Stomach (tissue), 4 donors: ENCODE data around the gene SMYD3.

Source experiments
- EP300 ChIP-seq: sonication (generic); formaldehyde crosslinking; IDR thresholded peaks from one replicate; pipeline ENCODE4 v1.6.1; 2017; ENCODE audit warnings: antibody characterized with exemption
- POLR2A ChIP-seq, 4 donors: fragments of 450-650 bp; IDR thresholded peaks; one replicate each; pipeline ENCODE4 v1.6.1; 2016; ENCODE audit warnings: antibody characterized with exemption in 4 of 4, control low read depth in 2 of 4, mild to moderate bottlenecking in 1 of 4, moderate library complexity in 1 of 4
- TF ChIP-seq, protein P1 (sequence below), 7 experiments: fragments of 450-650 bp in 4 of 7; fragments of 200-600 bp in 3 of 7; sonication (generic) in 3 of 7; IDR thresholded peaks; one replicate each; pipeline ENCODE4 v1.5.1; 2016 to 2019; ENCODE audit warnings: antibody characterized with exemption in 7 of 7, control low read depth in 2 of 7, mild to moderate bottlenecking in 1 of 7

DNA sequence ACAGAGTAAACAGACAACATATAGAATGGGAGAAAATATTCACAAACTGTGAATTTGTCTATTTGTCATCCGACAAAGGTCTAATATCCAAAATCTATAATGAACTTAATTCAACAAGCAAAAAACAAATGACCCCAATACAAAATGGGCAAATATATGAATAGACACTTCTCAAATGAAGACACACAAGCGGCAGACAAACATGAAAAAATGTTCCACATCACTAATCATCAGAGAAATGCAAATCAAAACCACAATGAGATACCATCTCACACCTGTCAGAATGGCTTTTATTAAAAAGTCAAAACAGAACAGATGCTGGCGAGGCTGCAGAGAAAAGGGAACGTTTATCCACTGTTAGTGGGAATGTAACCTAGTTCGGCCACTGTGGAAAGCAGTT, 72.7 kb downstream of the SMYD3 start:
- TF ChIP-seq POLR2A (IDR thresholded peaks at IDR 0.05) = no peak
- TF ChIP-seq, protein P1, sequence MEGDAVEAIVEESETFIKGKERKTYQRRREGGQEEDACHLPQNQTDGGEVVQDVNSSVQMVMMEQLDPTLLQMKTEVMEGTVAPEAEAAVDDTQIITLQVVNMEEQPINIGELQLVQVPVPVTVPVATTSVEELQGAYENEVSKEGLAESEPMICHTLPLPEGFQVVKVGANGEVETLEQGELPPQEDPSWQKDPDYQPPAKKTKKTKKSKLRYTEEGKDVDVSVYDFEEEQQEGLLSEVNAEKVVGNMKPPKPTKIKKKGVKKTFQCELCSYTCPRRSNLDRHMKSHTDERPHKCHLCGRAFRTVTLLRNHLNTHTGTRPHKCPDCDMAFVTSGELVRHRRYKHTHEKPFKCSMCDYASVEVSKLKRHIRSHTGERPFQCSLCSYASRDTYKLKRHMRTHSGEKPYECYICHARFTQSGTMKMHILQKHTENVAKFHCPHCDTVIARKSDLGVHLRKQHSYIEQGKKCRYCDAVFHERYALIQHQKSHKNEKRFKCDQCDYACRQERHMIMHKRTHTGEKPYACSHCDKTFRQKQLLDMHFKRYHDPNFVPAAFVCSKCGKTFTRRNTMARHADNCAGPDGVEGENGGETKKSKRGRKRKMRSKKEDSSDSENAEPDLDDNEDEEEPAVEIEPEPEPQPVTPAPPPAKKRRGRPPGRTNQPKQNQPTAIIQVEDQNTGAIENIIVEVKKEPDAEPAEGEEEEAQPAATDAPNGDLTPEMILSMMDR (IDR thresholded peaks at IDR 0.05) = no peak
- TF ChIP-seq EP300 = no peak
